HG03280 (cell line): ENCODE data around the gene CCDC82.

Source experiments
- ATAC-seq: cut with Tn5 transposase; IDR thresholded peaks from one replicate; pipeline ENCODE4 v1.9.1; 2021; ENCODE audit warnings: mild to moderate bottlenecking, moderate library complexity; ENCODE audit not compliant: unreplicated experiment

Gene CCDC82

GRCh38 chr11:96329855-96330510 is 59.7 kb downstream of the CCDC82 start:
- no peak for ATAC-seq

GRCh38 chr11:96329419-96329818 is 60.3 kb downstream of the CCDC82 start:
- ATAC-seq = no peak

- no peak for ATAC-seq
Measured at GRCh38 chr11:96328395-96329010, 61.2 kb downstream of the CCDC82 start.

GRCh38 chr11:96326959-96327358 is 62.8 kb downstream of the CCDC82 start:
- ATAC-seq = no peak

GRCh38 chr11:96324912-96325311 is 64.8 kb downstream of the CCDC82 start:
- ATAC-seq = no peak

- no peak for ATAC-seq
Measured at GRCh38 chr11:96323642-96323985, 66.1 kb downstream of the CCDC82 start.

- no peak for ATAC-seq
Measured at GRCh38 chr11:96322775-96323641, 66.7 kb downstream of the CCDC82 start.

GRCh38 chr11:96321091-96321490 is 68.6 kb downstream of the CCDC82 start:
- no peak for ATAC-seq

- ATAC-seq = no peak
Measured at GRCh38 chr11:96319898-96320656, 69.6 kb downstream of the CCDC82 start.

- ATAC-seq = no peak
Measured at GRCh38 chr11:96318850-96319249, 70.9 kb downstream of the CCDC82 start.

GRCh38 chr11:96318399-96318798 is 71.3 kb downstream of the CCDC82 start:
- no peak for ATAC-seq

- no peak for ATAC-seq
Measured at GRCh38 chr11:96317985-96318384, 71.7 kb downstream of the CCDC82 start.

GRCh38 chr11:96317571-96317970 is 72.1 kb downstream of the CCDC82 start:
- ATAC-seq = no peak

- no peak for ATAC-seq
Measured at GRCh38 chr11:96316869-96317268, 72.8 kb downstream of the CCDC82 start.

GRCh38 chr11:96315476-96315875 is 74.2 kb downstream of the CCDC82 start:
- ATAC-seq = no peak

GRCh38 chr11:96314326-96315020 is 75.2 kb downstream of the CCDC82 start:
- no peak for ATAC-seq

- no peak for ATAC-seq
Measured at GRCh38 chr11:96313163-96313562, 76.5 kb downstream of the CCDC82 start.

- no peak for ATAC-seq
Measured at GRCh38 chr11:96311120-96311568, 78.6 kb downstream of the CCDC82 start.

GRCh38 chr11:96310236-96310635 is 79.5 kb downstream of the CCDC82 start:
- ATAC-seq = no peak

GRCh38 chr11:96309643-96310017 is 80.1 kb downstream of the CCDC82 start:
- no peak for ATAC-seq
